ENCODE measurements around the gene PHAF1. TPM values are rescaled to one million over a fixed set of nuclear protein-coding genes. Genes with fewer than 3 reads are reported as not detected.
A peak's percentile ranks its signal among the peaks of the same experiment; 100 is the strongest.

Gene PHAF1
- total and polyA plus RNA-seq, 9 of the 15 experiments (the other 6 are each of a cell fraction or from before 2014, with no cell fraction given) = 5.1 to 25.4 (median 13.8) TPM

DNA sequence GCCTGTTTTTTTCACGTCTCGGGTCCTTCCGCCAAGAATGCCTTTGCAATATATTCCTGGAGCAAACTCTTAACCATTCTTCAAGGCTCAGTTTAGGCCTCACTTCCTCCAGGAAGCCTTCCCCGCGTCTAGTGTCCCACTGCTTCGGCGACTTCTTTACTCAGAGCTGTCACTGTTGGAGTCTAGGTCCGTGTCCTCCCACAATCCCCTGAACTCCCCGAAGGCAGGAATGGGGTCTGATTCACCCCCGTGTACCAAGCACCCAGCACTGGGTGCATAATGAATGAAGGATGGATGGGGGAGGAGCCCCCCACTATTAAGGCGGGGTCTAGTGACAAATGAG, 73.5 kb downstream of the PHAF1 start:
- Histone ChIP-seq H4K20me1 (replicated peaks; ENCODE audit: control insufficient read depth, insufficient read depth, low read length) (peaks cover 11% of the 10 kb centered on the region), H3K27me3 (ENCODE audit: control insufficient read depth in 2 of 2, insufficient read depth in 2 of 2, low read length in 2 of 2) (no peaks in the 10 kb centered on the region), H3K9ac (ENCODE audit: insufficient read depth in 1 of 2, low read depth in 2 of 2, low read length in 2 of 2) (peak overlapping the region; percentile 81 to 97; a peak in 3 of 4 replicates), H3K9me1 (ENCODE audit: control insufficient read depth, insufficient read depth, low read length) (no peaks in the 10 kb centered on the region), H3K27ac (ENCODE audit: extremely low read depth, low read depth, low read length) (peak overlapping the region; percentile 91), H3K4me3 (peak overlapping the region; percentile 61), H3K36me3 (ENCODE audit: control insufficient read depth, insufficient read depth, low read length) (no peaks in the 10 kb centered on the region), H3K79me2 (ENCODE audit: control insufficient read depth, insufficient read depth, low read length) (peaks cover 14% of the 10 kb centered on the region), H3K4me2 (ENCODE audit: insufficient read depth, low read length) (peak overlapping the region; percentile 99), H2AFZ (ENCODE audit: low read depth, low read length) (peak overlapping the region; percentile 91), H3K9me3 (replicated peaks; ENCODE audit: control insufficient read depth, insufficient read depth, low read depth, low read length) (no peaks in the 10 kb centered on the region), H3K4me1 (replicated peaks in 1 of 2; ENCODE audit: control insufficient read depth in 2 of 2, insufficient read depth in 2 of 2, low read length in 2 of 2) (peaks cover 13 to 52% of the 10 kb centered on the region in 2 experiments)
- WGBS (ENCODE audit: insufficient coverage, low coverage, missing lambda C conversion rate) = 3% methylated on average over 11 of the region's 11 CpGs
- intact Hi-C loops (cut with micrococcal nuclease) = loop anchor here (1.0 to 10.0 kb wide), 3 partner anchors 63 to 228 kb away; no protein-coding TSS in a partner anchor
- ChIA-PET CTCF (ENCODE audit: low intra/inter-chr PET ratio) (interaction anchor here (1.2 kb wide), 1 partner anchor 206 kb away, joined by 5 read pairs; no protein-coding TSS in a partner anchor), POLR2A (interaction anchor here (0.7 to 1.4 kb wide), 2 partner anchors 19 to 178 kb away, joined by 3 read pairs; no protein-coding TSS in a partner anchor)
- no TSS peak for BruUV-seq (replicated peaks)
- DNase-seq (ENCODE audit: extremely low read depth in 1 of 4, low spot score in 3 of 4) = no peak
- no peak for ATAC-seq
- in situ Hi-C loops (cut with MboI) = no loop called here
- FAIRE-seq = no peak
- TF ChIP-seq SMARCA4 (IDR thresholded peaks at IDR 0.05) (0 out of 2 replicates have a peak, but pooled peaks have one; percentile 27), TEAD1 (CRISPR knock-in tag; IDR thresholded peaks at IDR 0.05) (0 out of 4 replicates have a peak, but pooled peaks of 1 of the 2 experiments have one; percentile 61), ERF (CRISPR knock-in tag; IDR thresholded peaks at IDR 0.05) (0 out of 2 replicates have a peak, but pooled peaks have one; percentile 12), ZFX (CRISPR knock-in tag; IDR thresholded peaks at IDR 0.05) (peak; percentile 26; the same call in 1 of the 2 replicates), ZNF24 (IDR thresholded peaks at IDR 0.05) (peak; percentile 74; the same call in 1 of the 2 replicates), OTX1 (CRISPR knock-in tag; IDR thresholded peaks at IDR 0.05) (0 out of 2 replicates have a peak, but pooled peaks have one; percentile 24), BCOR (IDR thresholded peaks at IDR 0.05) (peak; percentile 49), SAP30 (IDR thresholded peaks at IDR 0.05; ENCODE audit: borderline replicate concordance, insufficient read depth, low read depth, low read length, poor library complexity, severe bottlenecking) (peak; percentile 29), HCFC1 (IDR thresholded peaks at IDR 0.05; ENCODE audit: low read depth, low read length) (no peak), RBM25 (IDR thresholded peaks at IDR 0.05; ENCODE audit: low read depth, low read length, severe bottlenecking) (no peak), FOXM1 (IDR thresholded peaks at IDR 0.05; ENCODE audit: low read depth) (peak; percentile 23; the same call in 1 of the 2 replicates), FOXM1 (CRISPR knock-in tag; IDR thresholded peaks at IDR 0.05; ENCODE audit: low read depth) (no peak), ZNF436 (CRISPR knock-in tag; IDR thresholded peaks at IDR 0.05) (peak; percentile 77), MAFF (IDR thresholded peaks at IDR 0.05; ENCODE audit: low read length) (no peak), MECOM (CRISPR knock-in tag; IDR thresholded peaks at IDR 0.05) (peak; percentile 36; the same call in 1 of the 2 replicates), ZBTB7A (IDR thresholded peaks at IDR 0.05; ENCODE audit: borderline replicate concordance, control insufficient read depth, low read depth, low read length) (peak; percentile 59; the same call in 1 of the 2 replicates), ETV6 (IDR thresholded peaks at IDR 0.05; ENCODE audit: borderline replicate concordance in 1 of 2, low read depth in 2 of 2, low read length in 1 of 2) (no peak), ETV6 (CRISPR knock-in tag; IDR thresholded peaks at IDR 0.05; ENCODE audit: borderline replicate concordance) (no peak), NR2C2 (CRISPR knock-in tag; IDR thresholded peaks at IDR 0.05) (no peak), NR2C2 (tag; IDR thresholded peaks at IDR 0.05) (peak; percentile 23; the same call in 1 of the 2 replicates), FOSL1 (tag; conservative IDR thresholded peaks at IDR 0.05) (0 out of 2 replicates have a peak, but pooled peaks have one; percentile 14), ZFP36 (IDR thresholded peaks at IDR 0.05; ENCODE audit: low read depth, low read length, partially characterized antibody) (peak; percentile 95)

Measured in K562 (cell line).